Peyer's patch (tissue), 4 donors: Measurements from ENCODE around the gene EPB41L4B. TPM values are rescaled to one million over a fixed set of nuclear protein-coding genes. Genes with fewer than 3 reads are reported as not detected.

Experiments used
- DNase-seq, 3 donors: peaks; one replicate each; pipeline ENCODE4 v3.0.0-alpha.2; 2017 to 2019
- H3K27ac ChIP-seq, 4 donors: fragments of 200-600 bp; sonication (generic); one replicate each; pipeline ENCODE4 v1.5.1; 2016 to 2019
- H3K27me3 ChIP-seq, 2 donors: fragments of 200-600 bp; sonication (generic); one replicate each; pipeline ENCODE4 v1.5.1; 2019
- H3K36me3 ChIP-seq, 3 donors: fragments of 200-600 bp; sonication (generic); one replicate each; pipeline ENCODE4 v1.5.1; 2016 to 2019
- H3K4me1 ChIP-seq, 4 donors: fragments of 200-600 bp; sonication (generic); one replicate each; pipeline ENCODE4 v1.5.1; 2016 to 2019
- H3K4me3 ChIP-seq, 4 donors: fragments of 200-600 bp; sonication (generic); 1 replicate in 3 of 4; 2 replicates in 1 of 4; pipeline ENCODE4 v1.5.1; 2016 to 2019; ENCODE audit warnings: mild to moderate bottlenecking in 1 of 4
- H3K9me3 ChIP-seq, 4 donors: fragments of 200-600 bp; sonication (generic); one replicate each; pipeline ENCODE4 v1.5.1; 2016 to 2019; ENCODE audit warnings: mild to moderate bottlenecking in 1 of 4
- POLR2A ChIP-seq, 2 donors: fragments of 450-650 bp; IDR thresholded peaks; one replicate each; pipeline ENCODE4 v1.5.1; 2017; ENCODE audit warnings: antibody characterized with exemption in 2 of 2, mild to moderate bottlenecking in 2 of 2, moderate library complexity in 2 of 2
- total RNA-seq, 4 donors: library from RNA; depleted of rRNA; stranded (reverse); fragments of >200 nt; gene quantifications; one replicate each; pipeline ENCODE4 v1.1.0, GENCODE V29; 2016
- TF ChIP-seq, protein P1 (sequence below), 6 experiments: fragments of 450-650 bp in 4 of 6; fragments of 200-600 bp in 2 of 6; sonication (generic) in 1 of 6; IDR thresholded peaks; one replicate each; pipeline ENCODE4 v1.5.1; 2017 to 2019; ENCODE audit warnings: antibody characterized with exemption in 6 of 6, mild to moderate bottlenecking in 3 of 6, moderate library complexity in 1 of 6

Gene EPB41L4B
- total RNA-seq, 4 donors from 2014 or later, result 20.6 to 135 (median 78.2) TPM

DNA sequence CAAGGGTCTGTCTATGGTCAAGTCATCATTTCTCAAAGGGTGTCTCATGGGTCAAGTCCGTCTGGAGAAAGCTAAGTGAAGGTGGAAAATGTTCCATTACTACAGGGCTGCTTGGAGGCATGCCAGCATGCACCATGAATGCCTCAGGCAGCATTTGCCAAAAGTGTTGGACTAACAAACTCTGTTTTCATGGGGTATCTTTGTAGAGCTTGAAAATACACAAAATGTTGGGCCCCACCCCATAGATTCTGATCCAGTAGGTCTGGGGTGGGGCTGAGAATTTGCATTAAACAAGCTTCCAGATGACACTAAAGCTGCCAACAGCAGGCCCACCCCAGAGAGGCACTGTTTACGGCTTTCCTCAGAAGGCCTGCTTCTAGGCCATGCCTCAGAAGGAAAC lies 78.8 kb downstream of the EPB41L4B start:
- H3K27ac ChIP-seq, result no peak overlapping the region
- H3K9me3 ChIP-seq, result no peaks in the 10 kb centered on the region

DNA sequence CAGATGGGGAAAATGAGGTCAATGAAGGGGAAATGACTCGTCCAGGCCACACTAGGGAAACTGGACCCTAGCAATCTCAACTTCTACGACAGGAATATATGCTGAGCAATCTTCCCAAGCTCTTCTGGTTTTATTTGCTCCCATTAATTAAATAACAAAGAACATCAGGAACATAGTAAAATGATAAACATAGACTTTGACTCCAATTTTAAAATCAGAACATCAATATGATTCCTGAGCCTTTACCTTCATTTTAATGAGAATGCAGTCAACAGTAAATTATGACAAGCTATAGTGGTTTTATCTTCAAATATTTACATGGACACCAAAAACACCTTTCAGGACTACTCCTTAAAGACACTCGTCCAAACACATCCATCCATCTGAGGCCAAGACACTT lies 79.7 kb downstream of the EPB41L4B start:
- DNase-seq, result no peak
- Histone ChIP-seq H3K27ac (no peak overlapping the region), H3K4me1 (no peaks in the 10 kb centered on the region), H3K4me3 (no peak overlapping the region), H3K9me3 (no peaks in the 10 kb centered on the region), H3K27me3 (no peaks in the 10 kb centered on the region), H3K36me3 (peaks cover 0 to 9% (median 0%) of the 10 kb centered on the region in 3 donors)
- TF ChIP-seq, protein P1, sequence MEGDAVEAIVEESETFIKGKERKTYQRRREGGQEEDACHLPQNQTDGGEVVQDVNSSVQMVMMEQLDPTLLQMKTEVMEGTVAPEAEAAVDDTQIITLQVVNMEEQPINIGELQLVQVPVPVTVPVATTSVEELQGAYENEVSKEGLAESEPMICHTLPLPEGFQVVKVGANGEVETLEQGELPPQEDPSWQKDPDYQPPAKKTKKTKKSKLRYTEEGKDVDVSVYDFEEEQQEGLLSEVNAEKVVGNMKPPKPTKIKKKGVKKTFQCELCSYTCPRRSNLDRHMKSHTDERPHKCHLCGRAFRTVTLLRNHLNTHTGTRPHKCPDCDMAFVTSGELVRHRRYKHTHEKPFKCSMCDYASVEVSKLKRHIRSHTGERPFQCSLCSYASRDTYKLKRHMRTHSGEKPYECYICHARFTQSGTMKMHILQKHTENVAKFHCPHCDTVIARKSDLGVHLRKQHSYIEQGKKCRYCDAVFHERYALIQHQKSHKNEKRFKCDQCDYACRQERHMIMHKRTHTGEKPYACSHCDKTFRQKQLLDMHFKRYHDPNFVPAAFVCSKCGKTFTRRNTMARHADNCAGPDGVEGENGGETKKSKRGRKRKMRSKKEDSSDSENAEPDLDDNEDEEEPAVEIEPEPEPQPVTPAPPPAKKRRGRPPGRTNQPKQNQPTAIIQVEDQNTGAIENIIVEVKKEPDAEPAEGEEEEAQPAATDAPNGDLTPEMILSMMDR (IDR thresholded peaks at IDR 0.05), result no peak
- no peak for TF ChIP-seq POLR2A (IDR thresholded peaks at IDR 0.05)

More for the DNA sequence above, 78.8 kb downstream of the EPB41L4B start:
- Histone ChIP-seq H3K27me3 (no peaks in the 10 kb centered on the region), H3K36me3 (peaks cover 0 to 9% (median 0%) of the 10 kb centered on the region in 3 donors), H3K4me1 (no peaks in the 10 kb centered on the region), H3K4me3 (no peak overlapping the region)
- DNase-seq, result no peak
- TF ChIP-seq, protein P1 (IDR thresholded peaks at IDR 0.05), result no peak
- no peak for TF ChIP-seq POLR2A (IDR thresholded peaks at IDR 0.05)

DNA sequence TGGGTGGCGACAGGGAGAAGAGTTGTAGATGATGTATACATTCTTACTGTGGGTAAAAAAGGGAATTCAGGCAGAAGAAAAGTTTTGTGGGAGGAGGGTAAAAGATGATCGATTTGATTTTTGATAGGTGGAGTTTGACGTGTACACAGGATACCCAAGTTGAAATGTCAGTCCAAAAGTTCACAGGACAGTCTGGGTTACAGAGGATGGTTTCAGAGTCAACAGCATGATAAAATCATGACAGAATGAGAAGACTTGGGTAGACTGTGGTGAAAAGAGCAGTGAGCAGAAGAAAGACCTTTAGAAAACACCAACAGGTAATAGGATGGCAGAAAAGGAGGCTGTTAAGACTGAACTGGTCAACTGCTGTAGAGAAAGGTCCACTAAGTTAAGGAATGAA lies 81.6 kb downstream of the EPB41L4B start:
- TF ChIP-seq, protein P1 (IDR thresholded peaks at IDR 0.05), result no peak
- TF ChIP-seq POLR2A (IDR thresholded peaks at IDR 0.05), result no peak
- no peak for DNase-seq
- Histone ChIP-seq H3K4me3 (no peak overlapping the region), H3K27me3 (no peaks in the 10 kb centered on the region), H3K36me3 (peaks cover 0 to 9% (median 0%) of the 10 kb centered on the region in 3 donors), H3K4me1 (no peaks in the 10 kb centered on the region), H3K27ac (no peak overlapping the region), H3K9me3 (no peaks in the 10 kb centered on the region)

DNA sequence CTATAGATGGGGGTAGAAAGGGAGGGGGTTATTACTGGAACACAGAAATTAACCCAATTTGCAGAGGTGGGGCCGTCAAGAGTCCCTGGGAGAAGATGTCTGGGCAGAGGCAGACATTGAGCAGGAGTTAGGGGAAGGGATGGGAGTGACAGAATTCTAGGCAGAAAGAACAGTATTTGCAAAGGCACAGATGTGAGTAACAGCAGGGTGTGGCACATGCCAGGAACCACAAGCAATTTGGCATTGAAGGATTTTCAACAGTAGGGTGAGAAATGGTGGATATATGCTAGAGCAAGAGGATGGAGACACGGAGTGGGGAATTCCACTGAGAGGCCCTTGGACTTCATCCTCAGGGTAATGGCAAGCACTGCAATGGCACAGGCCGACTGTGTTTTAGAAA lies 82.2 kb downstream of the EPB41L4B start:
- no peaks in the 10 kb centered on the region for H3K27me3 ChIP-seq
- H3K4me1 ChIP-seq, result no peaks in the 10 kb centered on the region
- peaks cover 0 to 9% (median 0%) of the 10 kb centered on the region in 3 donors for H3K36me3 ChIP-seq
- no peaks in the 10 kb centered on the region for H3K9me3 ChIP-seq
- TF ChIP-seq, protein P1 (IDR thresholded peaks at IDR 0.05), result no peak
- TF ChIP-seq POLR2A (IDR thresholded peaks at IDR 0.05), result no peak
- no peak overlapping the region for H3K27ac ChIP-seq
- H3K4me3 ChIP-seq, result no peak overlapping the region
- no peak for DNase-seq

DNA sequence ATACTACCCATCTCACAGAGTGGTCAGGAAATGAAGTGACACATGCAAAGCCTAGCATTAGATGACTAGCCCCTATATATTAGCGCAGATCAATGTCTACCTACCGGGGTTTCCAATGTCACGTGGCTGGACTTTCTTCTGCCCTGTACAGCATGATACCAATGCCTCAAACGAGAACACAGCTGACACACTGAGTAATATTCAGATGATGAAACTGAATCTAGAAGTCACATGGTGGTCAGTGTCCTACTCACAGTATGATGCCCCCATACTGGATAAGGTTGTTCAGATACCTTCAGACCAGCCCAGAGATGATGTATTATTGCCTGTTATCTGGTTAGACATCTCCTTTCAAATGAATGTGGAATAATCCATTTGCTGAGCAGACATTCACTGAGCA lies 82.7 kb downstream of the EPB41L4B start:
- DNase-seq, result no peak
- Histone ChIP-seq H3K4me3 (no peak overlapping the region), H3K27me3 (no peaks in the 10 kb centered on the region), H3K9me3 (no peaks in the 10 kb centered on the region), H3K27ac (no peak overlapping the region), H3K36me3 (peaks cover 0 to 9% (median 0%) of the 10 kb centered on the region in 3 donors), H3K4me1 (no peaks in the 10 kb centered on the region)
- TF ChIP-seq, protein P1 (IDR thresholded peaks at IDR 0.05), result no peak
- TF ChIP-seq POLR2A (IDR thresholded peaks at IDR 0.05), result no peak
